K562 (cell line): ENCODE measurements around the gene PYGM. TPM values are rescaled to one million over a fixed set of nuclear protein-coding genes. Genes with fewer than 3 reads are reported as not detected.

Experiments used
- BCLAF1 ChIP-seq, 2 experiments: fragments of 450-650 bp in 1 of 2; IDR thresholded peaks; 2 replicates each; pipeline ENCODE4 v1.6.1; 2011 to 2017; ENCODE audit warnings: low read depth in 2 of 2, antibody characterized with exemption in 1 of 2, borderline replicate concordance in 1 of 2, low read length in 1 of 2, mild to moderate bottlenecking in 1 of 2, mixed read lengths in 1 of 2; ENCODE audit not compliant: control insufficient read depth in 1 of 2
- CHCHD3 ChIP-seq: fragments of 250-450 bp; sonication (Bioruptor Pico); IDR thresholded peaks from 2 replicates; pipeline ENCODE4 v2.1.2; 2022; ENCODE audit warnings: mild to moderate bottlenecking
- CTCF ChIP-seq, 3 experiments: IDR thresholded peaks in 2 of 3; conservative IDR thresholded peaks in 1 of 3; 2 replicates each; pipeline ENCODE4 v1.5.1; 2011 to 2012; ENCODE audit warnings: low read length in 3 of 3, mild to moderate bottlenecking in 3 of 3, control low read depth in 2 of 3, improper control_type of control experiment in 1 of 3, inconsistent platforms in 1 of 3, low read depth in 1 of 3, mixed read lengths in 1 of 3, moderate library complexity in 1 of 3; ENCODE audit not compliant: insufficient read depth in 2 of 3
- E2F8 ChIP-seq: fragments of 450-650 bp; IDR thresholded peaks from 2 replicates; pipeline ENCODE4 v1.7.1; 2018; ENCODE audit warnings: mild to moderate bottlenecking, low read depth; ENCODE audit not compliant: partially characterized antibody
- ELK1 ChIP-seq: sonication (generic); formaldehyde crosslinking; IDR thresholded peaks from 2 replicates; pipeline ENCODE4 v1.8.1; 2022; ENCODE audit warnings: missing genetic modification reagents
- HDAC8 ChIP-seq: fragments of 450-650 bp; IDR thresholded peaks from 2 replicates; pipeline ENCODE4 v1.6.1; 2016; ENCODE audit warnings: mild to moderate bottlenecking, missing genetic modification characterization, moderate library complexity, missing compliant biosample characterization
- MTA1 ChIP-seq: fragments of 450-650 bp; IDR thresholded peaks from 2 replicates; pipeline ENCODE4 v1.6.1; 2017; ENCODE audit warnings: borderline replicate concordance
- POLR2AphosphoS2 ChIP-seq: IDR thresholded peaks from 2 replicates; pipeline ENCODE4 v1.6.1; 2012; ENCODE audit warnings: low read length, improper control_type of control experiment
- POLR2AphosphoS5 ChIP-seq: IDR thresholded peaks from 2 replicates; pipeline ENCODE4 v1.6.1; 2011; ENCODE audit warnings: mild to moderate bottlenecking, low read depth, low read length, moderate library complexity; ENCODE audit not compliant: control insufficient read depth, insufficient read depth
- RUNX1 ChIP-seq: sonication (generic); IDR thresholded peaks from 2 replicates; pipeline ENCODE4 v1.6.1; 2016; ENCODE audit warnings: antibody characterized with exemption, low read depth
- SMARCB1 ChIP-seq: IDR thresholded peaks from 2 replicates; pipeline ENCODE4 v1.6.1; 2011; ENCODE audit warnings: improper control_type of control experiment, low read depth; ENCODE audit not compliant: insufficient read length
- SNRNP70 ChIP-seq: fragments of 200-400 bp; formaldehyde crosslinking; optimal IDR thresholded peaks from 2 replicates; pipeline ENCODE3; 2017; ENCODE audit warnings: low read depth, low read length
- SUPT5H ChIP-seq: fragments of 450-650 bp; IDR thresholded peaks from 2 replicates; pipeline ENCODE4 v1.6.1; 2016
- ZBTB1 ChIP-seq: sonication (generic); formaldehyde crosslinking; IDR thresholded peaks from 2 replicates; pipeline ENCODE4 v1.8.1; 2023; ENCODE audit warnings: missing genetic modification reagents, low read depth, mild to moderate bottlenecking, borderline replicate concordance
- ZNF23 ChIP-seq: fragments of 250-450 bp; sonication (Bioruptor Pico); IDR thresholded peaks from 2 replicates; pipeline ENCODE4 v1.4.0; 2020; ENCODE audit warnings: mild to moderate bottlenecking
- ZNF398 ChIP-seq: fragments of 250-450 bp; sonication (Bioruptor Pico); IDR thresholded peaks from 2 replicates; pipeline ENCODE4 v1.8.0; 2021; ENCODE audit warnings: moderate library complexity, mild to moderate bottlenecking, inconsistent platforms
- polyA plus RNA-seq, 8 experiments: library from polyadenylated mRNA; depleted of rRNA in 4 of 8; stranded (reverse) in 5 of 8; unstranded in 3 of 8; fragments of >200 nt; fragmentation: Nextera tagmentation in 2 of 8; fragmentation: Illumina TruSeq in 1 of 8; extraction: Ambion mirVana in 2 of 8; extraction: Trizol in 1 of 8; gene quantifications; 2 replicates each; pipeline versions ENCODE4 v1.2.1 to v1.2.3, GENCODE V29; 2011 to 2014; ENCODE audit warnings: inconsistent platforms in 1 of 8, missing spikeins in 1 of 8
- total RNA-seq, 7 experiments: library from RNA; depleted of rRNA in 6 of 7; stranded (reverse); fragments of >200 nt in 6 of 7; fragmentation: Illumina TruSeq in 2 of 7; extraction: Trizol in 2 of 7; gene quantifications; 2 replicates each; pipeline versions ENCODE4 v1.2.1 to v1.2.3, GENCODE V29; 2011 to 2021; ENCODE audit warnings: low replicate concordance in 1 of 7

The PYGM gene
- total and polyA plus RNA-seq, 9 of the 15 experiments (the other 6 are each of a cell fraction or from before 2014, with no cell fraction given): 0.07 to 1.5 (median 0.68) TPM

GRCh38 chr11:64762277-64762673, 2.5 kb upstream of the PYGM start (continued):
- TF ChIP-seq BCLAF1 (IDR thresholded peaks at IDR 0.05; ENCODE audit: borderline replicate concordance in 1 of 2, control insufficient read depth in 1 of 2, low read depth in 2 of 2, low read length in 1 of 2) (0 out of 4 replicates have a peak, but pooled peaks of 1 of the 2 experiments have one; percentile 30), RUNX1 (no peak), SUPT5H (peak; percentile 77), POLR2AphosphoS5 (peak; percentile 19; the same call in 1 of the 2 replicates), ZNF23 (CRISPR knock-in tag) (no peak), CTCF (IDR thresholded peaks at IDR 0.05 in 2 of 3, conservative IDR thresholded peaks at IDR 0.05 in 1 of 3; ENCODE audit: insufficient read depth in 2 of 3, low read depth in 1 of 3, low read length in 3 of 3) (no peak), E2F8 (peak; percentile 15), CHCHD3 (0 out of 2 replicates have a peak, but pooled peaks have one; percentile 11), ELK1 (CRISPR knock-in tag) (no peak), HDAC8 (tag) (no peak), ZBTB1 (CRISPR knock-in tag) (no peak), MTA1 (no peak), SMARCB1 (no peak), SNRNP70 (no peak), ZNF398 (no peak), POLR2AphosphoS2 (peak; percentile 42; the same call in 1 of the 2 replicates)
